A673 (cell line): ENCODE data around the gene PLCL1.

Source experiments
- EZH2 ChIP-seq: fragments of 200-600 bp; sonication (generic); IDR thresholded peaks from 2 replicates; pipeline ENCODE4 v1.6.1; 2017; ENCODE audit warnings: borderline replicate concordance, low read depth, mild to moderate bottlenecking, mixed read lengths, antibody characterized with exemption, low read length; ENCODE audit not compliant: poor library complexity, severe bottlenecking
- TF ChIP-seq, protein P1 (sequence below): fragments of 300-800, 200-600 bp; sonication (generic); conservative IDR thresholded peaks from 2 replicates; pipeline ENCODE4 v1.5.1; 2017; ENCODE audit warnings: low read depth, mild to moderate bottlenecking, antibody characterized with exemption, low read length, moderate library complexity, mixed read lengths

DNA sequence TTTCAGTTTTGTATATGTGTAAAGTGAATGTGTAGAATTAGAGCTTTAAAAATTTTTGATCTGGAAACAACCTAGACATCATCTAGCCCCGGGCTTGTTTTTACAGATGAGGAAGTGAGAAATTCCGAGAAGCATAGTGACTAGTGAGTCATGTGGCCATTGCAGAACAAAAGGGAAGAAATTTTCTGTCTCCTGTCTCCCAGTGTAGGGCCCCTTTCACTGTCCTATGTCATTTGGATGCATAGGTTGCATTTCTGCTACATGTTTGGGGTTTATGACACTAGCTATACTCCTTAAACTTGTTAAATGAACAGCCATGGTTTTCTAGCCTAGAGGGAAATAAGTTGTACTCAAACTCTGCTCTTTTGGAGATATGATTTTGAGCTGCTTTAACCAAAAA lies 84.6 kb downstream of the PLCL1 start:
- TF ChIP-seq, protein P1, sequence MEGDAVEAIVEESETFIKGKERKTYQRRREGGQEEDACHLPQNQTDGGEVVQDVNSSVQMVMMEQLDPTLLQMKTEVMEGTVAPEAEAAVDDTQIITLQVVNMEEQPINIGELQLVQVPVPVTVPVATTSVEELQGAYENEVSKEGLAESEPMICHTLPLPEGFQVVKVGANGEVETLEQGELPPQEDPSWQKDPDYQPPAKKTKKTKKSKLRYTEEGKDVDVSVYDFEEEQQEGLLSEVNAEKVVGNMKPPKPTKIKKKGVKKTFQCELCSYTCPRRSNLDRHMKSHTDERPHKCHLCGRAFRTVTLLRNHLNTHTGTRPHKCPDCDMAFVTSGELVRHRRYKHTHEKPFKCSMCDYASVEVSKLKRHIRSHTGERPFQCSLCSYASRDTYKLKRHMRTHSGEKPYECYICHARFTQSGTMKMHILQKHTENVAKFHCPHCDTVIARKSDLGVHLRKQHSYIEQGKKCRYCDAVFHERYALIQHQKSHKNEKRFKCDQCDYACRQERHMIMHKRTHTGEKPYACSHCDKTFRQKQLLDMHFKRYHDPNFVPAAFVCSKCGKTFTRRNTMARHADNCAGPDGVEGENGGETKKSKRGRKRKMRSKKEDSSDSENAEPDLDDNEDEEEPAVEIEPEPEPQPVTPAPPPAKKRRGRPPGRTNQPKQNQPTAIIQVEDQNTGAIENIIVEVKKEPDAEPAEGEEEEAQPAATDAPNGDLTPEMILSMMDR: no peak
- TF ChIP-seq EZH2: no peak
